SK-N-MC (cell line): ENCODE data around the gene DDC.

Experiments used
- EZH2 ChIP-seq: fragments of 200-600 bp; sonication (generic); IDR thresholded peaks from one replicate; pipeline ENCODE4 v1.6.1; 2017; ENCODE audit warnings: antibody characterized with exemption
- POLR2AphosphoS5 ChIP-seq: IDR thresholded peaks from 2 replicates; pipeline ENCODE4 v1.6.1; 2012; ENCODE audit warnings: mild to moderate bottlenecking, low read depth, low read length, borderline replicate concordance

DNA sequence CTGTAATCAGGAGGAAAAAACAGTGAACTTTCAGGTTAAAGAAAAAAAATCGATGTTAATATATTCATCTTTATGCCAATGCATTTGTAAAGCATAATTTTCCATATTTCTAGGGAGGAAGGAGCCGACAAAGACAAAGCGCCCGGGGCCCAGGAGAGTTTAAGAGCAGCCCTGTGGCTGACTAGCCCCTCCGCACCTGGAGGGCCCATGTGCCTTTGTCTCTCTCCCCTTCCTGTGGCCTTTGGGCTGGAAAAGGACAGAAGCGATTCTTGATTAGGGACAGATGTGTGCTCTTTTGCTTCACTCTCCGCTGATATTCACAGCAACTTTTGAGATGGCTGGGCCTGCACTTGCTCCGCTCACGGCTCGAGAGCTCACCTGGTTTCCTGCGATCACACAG is 23.1 kb downstream of the DDC start:
- no peak for TF ChIP-seq POLR2AphosphoS5
- no peak for TF ChIP-seq EZH2
